ACC112 (cell line): ENCODE results near the gene BARHL2.

Experiments
- H2AFZ ChIP-seq: fragments of 200-600 bp; sonication (generic); one replicate; pipeline ENCODE4 v1.6.0; 2017; ENCODE audit warnings: antibody characterized with exemption, low read length; ENCODE audit not compliant: unreplicated experiment
- H3K27ac ChIP-seq: fragments of 200-600 bp; sonication (generic); 2 replicates; pipeline ENCODE4 v1.5.1; 2014; ENCODE audit warnings: low read depth, mild to moderate bottlenecking, antibody characterized with exemption, low read length, moderate library complexity
- H3K27me3 ChIP-seq: fragments of 200-600 bp; sonication (generic); 2 replicates; pipeline ENCODE4 v1.6.1; 2014; ENCODE audit warnings: mild to moderate bottlenecking, antibody characterized with exemption, low read length, moderate library complexity, mixed read lengths; ENCODE audit not compliant: insufficient read depth
- H3K36me3 ChIP-seq: fragments of 200-600 bp; sonication (generic); 2 replicates; pipeline ENCODE4 v1.6.1; 2016; ENCODE audit warnings: mild to moderate bottlenecking, antibody characterized with exemption, low read length, moderate library complexity, mixed read lengths; ENCODE audit not compliant: insufficient read depth
- H3K4me1 ChIP-seq: fragments of 200-600 bp; sonication (generic); one replicate; pipeline ENCODE4 v1.6.1; 2016; ENCODE audit warnings: low read length, mixed read lengths; ENCODE audit not compliant: insufficient read depth, unreplicated experiment, control insufficient read depth
- H3K4me3 ChIP-seq: fragments of 200-600 bp; sonication (generic); 2 replicates; pipeline ENCODE4 v1.5.1; 2014; ENCODE audit warnings: mild to moderate bottlenecking, low read depth, low read length
- H3K79me2 ChIP-seq: fragments of 200-600 bp; sonication (generic); one replicate; pipeline ENCODE4 v1.6.0; 2016; ENCODE audit warnings: low read length; ENCODE audit not compliant: control insufficient read depth, unreplicated experiment, insufficient read depth

BARHL2 gene

GRCh38 chr1:90708236-90708786 is 8.8 kb downstream of the BARHL2 start:
- Histone ChIP-seq H2AFZ (no peak overlapping the region), H3K27me3 (peaks cover 97% of the 10 kb centered on the region), H3K4me3 (no peak overlapping the region), H3K79me2 (no peaks in the 10 kb centered on the region), H3K27ac (no peak overlapping the region), H3K4me1 (no peaks in the 10 kb centered on the region), H3K36me3 (no peaks in the 10 kb centered on the region)

- Histone ChIP-seq H3K27ac (no peak overlapping the region), H3K36me3 (no peaks in the 10 kb centered on the region), H3K4me3 (no peak overlapping the region), H3K79me2 (no peaks in the 10 kb centered on the region), H3K4me1 (no peaks in the 10 kb centered on the region), H3K27me3 (peaks cover 87% of the 10 kb centered on the region), H2AFZ (no peak overlapping the region)
Measured at GRCh38 chr1:90707363-90707710, 9.8 kb downstream of the BARHL2 start.

GRCh38 chr1:90706437-90707362 is 10.4 kb downstream of the BARHL2 start:
- Histone ChIP-seq H3K27ac (no peak overlapping the region), H3K79me2 (no peaks in the 10 kb centered on the region), H2AFZ (no peak overlapping the region), H3K27me3 (peaks cover 81% of the 10 kb centered on the region), H3K4me3 (no peak overlapping the region), H3K4me1 (no peaks in the 10 kb centered on the region), H3K36me3 (no peaks in the 10 kb centered on the region)

GRCh38 chr1:90705956-90706355 is 11.1 kb downstream of the BARHL2 start:
- Histone ChIP-seq H3K4me1 (no peaks in the 10 kb centered on the region), H3K4me3 (no peak overlapping the region), H3K79me2 (no peaks in the 10 kb centered on the region), H3K27ac (no peak overlapping the region), H3K36me3 (no peaks in the 10 kb centered on the region), H3K27me3 (peaks cover 77% of the 10 kb centered on the region), H2AFZ (no peak overlapping the region)

GRCh38 chr1:90704817-90705216 is 12.3 kb downstream of the BARHL2 start:
- Histone ChIP-seq H3K79me2 (no peaks in the 10 kb centered on the region), H3K27ac (no peak overlapping the region), H3K36me3 (no peaks in the 10 kb centered on the region), H3K27me3 (peaks cover 66% of the 10 kb centered on the region), H3K4me1 (no peaks in the 10 kb centered on the region), H2AFZ (no peak overlapping the region), H3K4me3 (no peak overlapping the region)

GRCh38 chr1:90694846-90695245 is 22.3 kb downstream of the BARHL2 start:
- Histone ChIP-seq H3K27me3 (peaks cover 24% of the 10 kb centered on the region), H3K27ac (no peak overlapping the region), H3K4me1 (no peaks in the 10 kb centered on the region), H2AFZ (no peak overlapping the region), H3K79me2 (no peaks in the 10 kb centered on the region), H3K36me3 (no peaks in the 10 kb centered on the region), H3K4me3 (no peak overlapping the region)

GRCh38 chr1:90687747-90688146 is 29.4 kb downstream of the BARHL2 start:
- Histone ChIP-seq H3K27me3 (0 out of 2 replicates have a peak, but pooled peaks cover 2% of the 10 kb centered on the region), H3K4me3 (no peak overlapping the region), H3K4me1 (no peaks in the 10 kb centered on the region), H3K36me3 (no peaks in the 10 kb centered on the region), H3K79me2 (no peaks in the 10 kb centered on the region), H3K27ac (no peak overlapping the region), H2AFZ (no peak overlapping the region)

- Histone ChIP-seq H3K4me3 (no peak overlapping the region), H3K79me2 (no peaks in the 10 kb centered on the region)
Measured at GRCh38 chr1:90675161-90675847, 41.8 kb downstream of the BARHL2 start.

GRCh38 chr1:90671741-90672140 is 45.4 kb downstream of the BARHL2 start:
- Histone ChIP-seq H3K4me1 (no peaks in the 10 kb centered on the region), H3K4me3 (no peak overlapping the region), H3K27me3 (no peaks in the 10 kb centered on the region; the same call in 1 of the 2 replicates), H3K36me3 (no peaks in the 10 kb centered on the region), H3K27ac (no peak overlapping the region), H3K79me2 (no peaks in the 10 kb centered on the region), H2AFZ (no peak overlapping the region)

More at GRCh38 chr1:90675161-90675847, 41.8 kb downstream of the BARHL2 start:
- Histone ChIP-seq H2AFZ (no peak overlapping the region), H3K27me3 (no peaks in the 10 kb centered on the region; the same call in 1 of the 2 replicates), H3K4me1 (no peaks in the 10 kb centered on the region), H3K27ac (no peak overlapping the region), H3K36me3 (no peaks in the 10 kb centered on the region)

GRCh38 chr1:90671251-90671650 is 45.9 kb downstream of the BARHL2 start:
- no peaks in the 10 kb centered on the region; the same call in 1 of the 2 replicates for H3K27me3 ChIP-seq
- H3K4me1 ChIP-seq: no peaks in the 10 kb centered on the region
- no peaks in the 10 kb centered on the region for H3K36me3 ChIP-seq
- no peaks in the 10 kb centered on the region for H3K79me2 ChIP-seq
- no peak overlapping the region for H2AFZ ChIP-seq
- H3K4me3 ChIP-seq: no peak overlapping the region
- no peak overlapping the region for H3K27ac ChIP-seq
